Dendritic cell treated with granulocyte-macrophage colony-stimulating factor and Interleukin-4, amounts not matched to agents 40 ng/mL and 50 ng/mL, for 4 days (primary cell): ENCODE measurements around the gene PHRF1.

Experiments used
- H3K27ac Mint-ChIP-seq: one replicate; pipeline ENCODE4 v1.8.0; 2022; ENCODE audit warnings: mild to moderate bottlenecking, mixed read lengths
- H3K27me3 Mint-ChIP-seq: one replicate; pipeline ENCODE4 v1.8.0; 2022; ENCODE audit warnings: mild to moderate bottlenecking, mixed read lengths
- H3K36me3 Mint-ChIP-seq: one replicate; pipeline ENCODE4 v1.8.0; 2022; ENCODE audit warnings: low read depth, mixed read lengths
- H3K4me1 Mint-ChIP-seq: one replicate; pipeline ENCODE4 v1.8.0; 2022; ENCODE audit warnings: low read depth, mixed read lengths
- H3K4me3 Mint-ChIP-seq: one replicate; pipeline ENCODE4 v1.8.0; 2022; ENCODE audit warnings: mild to moderate bottlenecking, moderate library complexity, mixed read lengths
- H3K9me3 Mint-ChIP-seq: one replicate; pipeline ENCODE4 v1.8.0; 2022; ENCODE audit warnings: mixed read lengths
- intact Hi-C: fragments of 100-400 bp; cut with micrococcal nuclease; formaldehyde crosslinking; loops from one replicate; pipeline ENCODE4 v1.15.0; 2022

Gene PHRF1

GRCh38 chr11:579830-580601 lies 3.7 kb downstream of the PHRF1 start:
- Mint-ChIP-seq H3K27me3 (peaks cover 5% of the 10 kb centered on the region), H3K36me3 (peaks cover 62% of the 10 kb centered on the region), H3K4me1 (peaks cover 49% of the 10 kb centered on the region), H3K9me3 (no peaks in the 10 kb centered on the region), H3K27ac (peak overlapping the region; percentile 9), H3K4me3 (no peak overlapping the region)
- intact Hi-C loops = loop anchor here (5.0 kb wide), 1 partner anchor 37 kb away; the partner anchor contains the start of gene IRF7

GRCh38 chr11:581342-581741 lies 5.1 kb downstream of the PHRF1 start:
- H3K27me3 Mint-ChIP-seq = no peaks in the 10 kb centered on the region
- H3K9me3 Mint-ChIP-seq = no peaks in the 10 kb centered on the region
- H3K36me3 Mint-ChIP-seq = peaks cover 61% of the 10 kb centered on the region
- H3K4me1 Mint-ChIP-seq = peaks cover 51% of the 10 kb centered on the region
- intact Hi-C loops = no loop called here
- H3K27ac Mint-ChIP-seq = peak overlapping the region; percentile 41
- no peak overlapping the region for H3K4me3 Mint-ChIP-seq

DNA sequence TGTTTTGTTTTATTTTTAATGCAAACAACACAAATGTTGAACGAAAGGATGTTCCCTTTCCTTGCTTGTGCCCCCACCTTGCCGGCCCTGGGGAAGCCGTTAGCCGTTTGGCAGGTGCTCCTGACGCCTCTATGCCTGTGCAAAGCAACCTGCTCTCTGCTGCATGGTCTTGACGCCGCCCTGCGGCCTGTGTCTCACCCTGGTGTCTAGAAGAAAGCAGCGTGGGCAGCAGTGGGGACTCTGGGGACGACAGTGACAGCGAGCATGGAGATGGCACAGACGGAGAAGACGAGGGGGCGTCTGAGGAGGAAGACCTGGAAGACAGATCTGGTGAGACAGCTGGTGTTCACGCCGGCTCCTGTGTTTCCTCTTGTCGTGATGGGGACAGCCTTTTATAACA lies 5.5 kb downstream of the PHRF1 start:
- H3K27me3 Mint-ChIP-seq = no peaks in the 10 kb centered on the region
- peaks cover 64% of the 10 kb centered on the region for H3K36me3 Mint-ChIP-seq
- no peak overlapping the region for H3K27ac Mint-ChIP-seq
- H3K9me3 Mint-ChIP-seq = no peaks in the 10 kb centered on the region
- peaks cover 56% of the 10 kb centered on the region for H3K4me1 Mint-ChIP-seq
- H3K4me3 Mint-ChIP-seq = no peak overlapping the region
- intact Hi-C loops = no loop called here

- Mint-ChIP-seq H3K27me3 (no peaks in the 10 kb centered on the region), H3K9me3 (no peaks in the 10 kb centered on the region), H3K4me1 (peaks cover 58% of the 10 kb centered on the region), H3K4me3 (no peak overlapping the region), H3K27ac (no peak overlapping the region), H3K36me3 (peaks cover 77% of the 10 kb centered on the region)
- intact Hi-C loops = no loop called here
These were observed 8.0 kb downstream of the PHRF1 start for GRCh38 chr11:584287-584686.

GRCh38 chr11:586376-587316 lies 10.4 kb downstream of the PHRF1 start:
- Mint-ChIP-seq H3K4me3 (peak overlapping the region; percentile 42), H3K27ac (peak overlapping the region; percentile 89), H3K36me3 (peaks cover 89% of the 10 kb centered on the region), H3K27me3 (no peaks in the 10 kb centered on the region), H3K4me1 (peaks cover 38% of the 10 kb centered on the region), H3K9me3 (no peaks in the 10 kb centered on the region)
- intact Hi-C loops = no loop called here

GRCh38 chr11:587546-587945 lies 11.3 kb downstream of the PHRF1 start:
- Mint-ChIP-seq H3K9me3 (no peaks in the 10 kb centered on the region), H3K4me3 (peak overlapping the region; percentile 10), H3K27me3 (no peaks in the 10 kb centered on the region), H3K4me1 (peaks cover 36% of the 10 kb centered on the region), H3K27ac (peak overlapping the region; percentile 89), H3K36me3 (peaks cover 89% of the 10 kb centered on the region)
- intact Hi-C loops = no loop called here

GRCh38 chr11:587978-588380 lies 11.7 kb downstream of the PHRF1 start:
- Mint-ChIP-seq H3K36me3 (peaks cover 89% of the 10 kb centered on the region), H3K9me3 (no peaks in the 10 kb centered on the region), H3K27ac (peak overlapping the region; percentile 89), H3K27me3 (no peaks in the 10 kb centered on the region), H3K4me3 (peak overlapping the region; percentile 59), H3K4me1 (peaks cover 36% of the 10 kb centered on the region)
- intact Hi-C loops = no loop called here

DNA sequence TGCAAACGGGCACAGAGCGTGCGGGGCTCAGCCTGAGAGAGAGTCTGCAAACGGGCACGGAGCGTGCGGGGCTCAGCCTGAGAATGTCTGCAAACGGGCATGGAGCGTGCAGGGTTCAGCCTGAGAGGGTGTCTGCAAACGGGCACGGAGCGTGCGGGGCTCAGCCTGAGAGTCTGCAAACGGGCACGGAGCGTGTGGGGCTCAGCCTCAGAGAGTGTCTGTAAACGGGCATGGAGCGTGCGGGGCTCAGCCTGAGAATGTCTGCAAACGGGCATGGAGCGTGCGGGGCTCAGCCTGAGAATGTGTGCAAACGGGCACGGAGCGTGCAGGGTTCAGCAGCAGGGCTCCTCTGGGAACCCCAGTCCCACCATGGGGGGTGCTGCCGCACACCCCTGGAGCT lies 13.5 kb downstream of the PHRF1 start:
- intact Hi-C loops = no loop called here
- Mint-ChIP-seq H3K27me3 (no peaks in the 10 kb centered on the region), H3K4me1 (peaks cover 36% of the 10 kb centered on the region), H3K27ac (no peak overlapping the region), H3K9me3 (no peaks in the 10 kb centered on the region), H3K36me3 (peaks cover 89% of the 10 kb centered on the region), H3K4me3 (no peak overlapping the region)

- Mint-ChIP-seq H3K27me3 (no peaks in the 10 kb centered on the region), H3K4me3 (no peak overlapping the region), H3K27ac (no peak overlapping the region), H3K36me3 (peaks cover 100% of the 10 kb centered on the region), H3K9me3 (no peaks in the 10 kb centered on the region), H3K4me1 (peaks cover 33% of the 10 kb centered on the region)
- intact Hi-C loops = no loop called here
These were observed 14.7 kb downstream of the PHRF1 start for GRCh38 chr11:590997-591396.

DNA sequence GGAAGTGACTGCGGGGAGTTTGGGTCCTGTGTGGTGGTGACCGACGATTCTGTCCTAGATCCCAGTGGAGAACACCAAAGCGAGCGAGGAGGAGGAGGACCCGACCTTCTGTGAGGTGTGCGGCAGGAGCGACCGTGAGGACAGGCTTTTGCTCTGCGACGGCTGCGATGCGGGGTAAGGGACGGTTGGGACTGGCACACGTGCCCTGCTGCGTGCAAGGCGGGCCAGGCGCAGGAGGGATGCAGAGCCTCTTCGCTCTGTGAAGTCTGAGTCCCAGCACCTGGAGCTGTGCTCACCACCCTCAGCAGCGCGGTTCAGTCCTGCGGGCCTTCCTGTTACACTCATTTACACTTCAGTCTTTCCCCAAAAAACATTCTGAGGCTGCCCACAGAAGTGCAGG lies 16.2 kb downstream of the PHRF1 start:
- H3K36me3 Mint-ChIP-seq = peaks cover 100% of the 10 kb centered on the region
- no peaks in the 10 kb centered on the region for H3K9me3 Mint-ChIP-seq
- no peak overlapping the region for H3K4me3 Mint-ChIP-seq
- H3K27me3 Mint-ChIP-seq = no peaks in the 10 kb centered on the region
- H3K27ac Mint-ChIP-seq = no peak overlapping the region
- peaks cover 18% of the 10 kb centered on the region for H3K4me1 Mint-ChIP-seq
- intact Hi-C loops = no loop called here

DNA sequence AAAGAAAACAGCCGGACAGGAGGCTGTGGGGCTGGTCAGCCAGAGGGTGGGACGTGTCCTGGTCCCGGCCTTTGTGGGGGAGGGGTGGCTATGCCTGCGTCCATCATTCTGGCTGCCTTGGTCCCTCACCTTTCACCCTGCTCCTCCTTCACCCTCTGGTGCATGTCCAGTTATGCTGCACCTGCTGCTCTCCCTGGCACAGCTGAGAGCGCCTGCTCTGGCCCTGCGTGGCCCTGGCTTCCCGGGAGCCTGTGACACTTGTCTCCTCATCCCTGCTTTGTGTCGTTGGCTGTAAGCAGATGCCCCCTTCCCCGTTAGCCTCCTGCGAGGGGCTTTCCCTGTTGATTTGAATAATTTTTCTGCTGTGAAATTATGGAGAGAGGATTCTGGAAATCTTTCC lies 16.6 kb downstream of the PHRF1 start:
- H3K4me1 Mint-ChIP-seq = peaks cover 14% of the 10 kb centered on the region
- H3K27ac Mint-ChIP-seq = no peak overlapping the region
- no peaks in the 10 kb centered on the region for H3K9me3 Mint-ChIP-seq
- H3K36me3 Mint-ChIP-seq = peaks cover 100% of the 10 kb centered on the region
- H3K4me3 Mint-ChIP-seq = no peak overlapping the region
- H3K27me3 Mint-ChIP-seq = no peaks in the 10 kb centered on the region
- intact Hi-C loops = no loop called here

- no peak overlapping the region for H3K27ac Mint-ChIP-seq
- H3K36me3 Mint-ChIP-seq = peaks cover 100% of the 10 kb centered on the region
- H3K4me1 Mint-ChIP-seq = peaks cover 10% of the 10 kb centered on the region
- no peak overlapping the region for H3K4me3 Mint-ChIP-seq
- intact Hi-C loops = no loop called here
- H3K9me3 Mint-ChIP-seq = no peaks in the 10 kb centered on the region
- no peaks in the 10 kb centered on the region for H3K27me3 Mint-ChIP-seq
These were observed 17.1 kb downstream of the PHRF1 start for GRCh38 chr11:593347-593746.

GRCh38 chr11:595400-595799 lies 19.1 kb downstream of the PHRF1 start:
- H3K4me3 Mint-ChIP-seq = no peak overlapping the region
- peaks cover 100% of the 10 kb centered on the region for H3K36me3 Mint-ChIP-seq
- no peaks in the 10 kb centered on the region for H3K9me3 Mint-ChIP-seq
- intact Hi-C loops = no loop called here
- no peaks in the 10 kb centered on the region for H3K27me3 Mint-ChIP-seq
- no peak overlapping the region for H3K27ac Mint-ChIP-seq
- H3K4me1 Mint-ChIP-seq = no peaks in the 10 kb centered on the region

DNA sequence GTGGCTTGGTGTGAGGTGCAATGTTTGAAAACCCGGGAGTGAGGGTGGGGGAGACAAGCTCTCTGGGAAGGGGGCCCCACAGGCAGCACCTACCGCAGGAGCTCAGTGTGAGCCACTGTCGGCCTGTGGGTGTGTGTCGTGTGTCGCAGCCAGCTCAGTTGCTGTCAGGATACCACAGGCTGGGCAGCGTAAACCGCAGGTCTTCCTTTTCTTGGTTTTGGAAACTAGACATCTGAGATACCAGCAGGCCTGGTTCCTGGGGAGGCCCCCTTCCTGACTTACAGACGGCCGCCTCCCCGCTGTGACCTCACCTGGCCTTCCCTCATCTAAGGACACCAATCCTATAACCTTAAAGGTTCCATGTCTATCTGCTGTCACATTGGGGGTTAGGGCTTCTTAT lies 20.1 kb downstream of the PHRF1 start:
- Mint-ChIP-seq H3K27me3 (no peaks in the 10 kb centered on the region), H3K36me3 (peaks cover 100% of the 10 kb centered on the region)

More for the DNA sequence above, 20.1 kb downstream of the PHRF1 start:
- Mint-ChIP-seq H3K4me3 (no peak overlapping the region), H3K9me3 (no peaks in the 10 kb centered on the region), H3K27ac (no peak overlapping the region), H3K4me1 (no peaks in the 10 kb centered on the region)
- intact Hi-C loops = no loop called here
